Measurements from ENCODE around the gene LRP11.

Gene LRP11

DNA sequence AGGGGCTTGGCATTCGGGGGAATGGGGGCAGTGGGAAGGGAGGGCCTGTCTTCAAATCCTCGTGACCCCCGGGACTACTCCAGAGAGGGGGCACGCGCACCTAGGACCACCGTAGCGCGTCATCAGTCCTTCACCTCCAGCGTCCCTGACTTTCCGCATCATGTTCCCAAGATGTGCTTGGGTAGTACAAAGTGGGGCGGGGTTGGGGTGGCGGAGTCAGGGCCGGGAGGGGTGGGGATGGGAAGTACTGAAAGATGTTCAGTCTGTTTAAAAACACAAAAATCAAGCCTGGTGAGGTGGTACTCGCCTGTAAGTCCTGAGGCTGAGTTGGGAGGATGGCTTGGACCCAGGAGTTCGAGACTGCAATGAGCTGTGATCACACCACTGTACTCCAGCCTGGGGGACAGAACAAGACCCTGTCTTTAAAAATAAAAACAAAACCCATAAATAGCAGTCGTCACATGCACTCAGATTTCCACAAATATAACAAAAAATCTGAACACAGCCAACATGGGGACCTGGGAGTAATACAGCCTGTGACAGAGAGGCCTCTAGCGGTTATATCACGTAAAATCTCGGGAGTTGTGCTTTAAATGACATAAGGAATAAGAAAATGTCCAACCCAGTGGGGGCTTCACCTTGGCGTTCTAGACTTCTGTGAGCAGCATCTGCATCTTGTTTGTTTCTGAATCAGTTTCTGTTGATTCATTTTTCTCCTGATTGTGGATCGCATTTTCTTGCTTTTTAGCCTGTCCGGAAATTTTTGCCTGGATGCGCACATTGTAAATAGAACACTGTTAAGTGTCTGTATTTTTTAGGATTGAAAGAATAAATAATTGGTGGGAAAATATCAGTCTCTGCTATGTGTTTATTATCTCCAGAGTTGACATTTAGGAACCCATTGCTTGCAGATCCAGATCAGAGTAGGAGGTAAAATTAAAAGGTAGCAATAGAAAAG, 698 bp upstream of the LRP11 start (continued):
- TF ChIP-seq ZBTB1 (tag by site-specific recombination; IDR thresholded peaks at IDR 0.05): no peak
- TF ChIP-seq, protein P1, sequence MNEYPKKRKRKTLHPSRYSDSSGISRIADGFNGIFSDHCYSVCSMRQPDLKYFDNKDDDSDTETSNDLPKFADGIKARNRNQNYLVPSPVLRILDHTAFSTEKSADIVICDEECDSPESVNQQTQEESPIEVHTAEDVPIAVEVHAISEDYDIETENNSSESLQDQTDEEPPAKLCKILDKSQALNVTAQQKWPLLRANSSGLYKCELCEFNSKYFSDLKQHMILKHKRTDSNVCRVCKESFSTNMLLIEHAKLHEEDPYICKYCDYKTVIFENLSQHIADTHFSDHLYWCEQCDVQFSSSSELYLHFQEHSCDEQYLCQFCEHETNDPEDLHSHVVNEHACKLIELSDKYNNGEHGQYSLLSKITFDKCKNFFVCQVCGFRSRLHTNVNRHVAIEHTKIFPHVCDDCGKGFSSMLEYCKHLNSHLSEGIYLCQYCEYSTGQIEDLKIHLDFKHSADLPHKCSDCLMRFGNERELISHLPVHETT (tag by site-specific recombination; IDR thresholded peaks at IDR 0.05): 0 out of 2 replicates have a peak, but pooled peaks have one; percentile 53
- TF ChIP-seq ZNF544 (tag by site-specific recombination; IDR thresholded peaks at IDR 0.05): no peak

DNA sequence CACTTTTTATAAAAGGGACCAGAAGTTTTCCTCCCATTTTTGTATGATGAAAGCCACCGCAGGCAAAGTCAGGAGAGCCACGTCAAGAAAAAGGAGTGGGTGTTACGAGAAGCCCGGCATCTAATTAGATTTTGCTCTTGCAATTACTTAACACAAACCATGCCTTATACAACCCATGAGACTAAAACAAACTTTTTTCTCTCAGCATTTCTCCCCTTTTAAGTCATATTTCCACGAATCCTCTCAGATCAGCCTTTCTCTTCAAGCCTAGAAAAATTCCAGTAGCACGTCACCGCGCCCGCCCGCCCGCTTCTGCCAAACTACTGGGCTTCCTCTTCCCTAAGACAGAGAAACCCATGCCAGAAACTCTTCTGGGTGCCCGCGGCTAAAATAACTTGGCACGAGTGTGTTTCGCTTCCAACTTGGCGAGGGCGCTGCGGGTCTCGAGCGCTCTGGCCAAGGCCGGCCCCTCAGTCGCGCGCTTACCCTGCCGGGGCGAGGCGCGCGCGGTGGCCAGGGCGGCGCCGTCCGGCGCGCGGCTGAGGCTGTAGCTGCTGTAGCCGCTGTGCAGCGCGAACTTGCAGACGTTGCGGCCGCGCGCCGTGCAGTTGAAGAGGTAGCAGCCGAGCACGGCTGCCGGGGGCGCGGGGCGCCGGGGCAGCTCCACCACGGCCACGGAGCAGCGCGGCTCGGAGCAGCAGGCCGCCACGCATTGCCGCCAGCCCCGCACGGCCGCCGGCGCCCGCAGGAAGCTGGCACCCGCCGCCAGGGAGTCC, 1.0 kb downstream of the LRP11 start:
- Histone ChIP-seq H3K9me3 (ENCODE audit: control insufficient read depth, insufficient read depth, low read depth, low read length) (no peaks in the 10 kb centered on the region), H3K27ac (ENCODE audit: extremely low read depth, low read depth, low read length) (peak overlapping the region; percentile 93), H3K4me1 (ENCODE audit: control insufficient read depth, insufficient read depth, low read length) (peaks cover 29% of the 10 kb centered on the region), H3K36me3 (ENCODE audit: control insufficient read depth in 2 of 2, insufficient read depth in 1 of 2, low read length in 2 of 2) (peaks cover 0 to 4% of the 10 kb centered on the region in 2 experiments; a peak in 2 of 3 replicates), H3K4me3 (ENCODE audit: low read depth, low read length) (peak overlapping the region; percentile 81)
- ChIA-PET POLR2A (interaction anchor here (0.6 to 3.9 kb wide), 8 partner anchors 8 to 340 kb away, joined by 3 to 17 read pairs (median 4); no protein-coding TSS in a partner anchor), CTCF (interaction anchor here (0.6 to 4.3 kb wide), 6 partner anchors 15 to 1303 kb away, joined by 3 to 56 read pairs (median 3); no protein-coding TSS in a partner anchor)
- no peak for TF ChIP-seq ZNF292 (tag by site-specific recombination; IDR thresholded peaks at IDR 0.05; ENCODE audit: borderline replicate concordance, low read depth)
- TF ChIP-seq, protein P2, sequence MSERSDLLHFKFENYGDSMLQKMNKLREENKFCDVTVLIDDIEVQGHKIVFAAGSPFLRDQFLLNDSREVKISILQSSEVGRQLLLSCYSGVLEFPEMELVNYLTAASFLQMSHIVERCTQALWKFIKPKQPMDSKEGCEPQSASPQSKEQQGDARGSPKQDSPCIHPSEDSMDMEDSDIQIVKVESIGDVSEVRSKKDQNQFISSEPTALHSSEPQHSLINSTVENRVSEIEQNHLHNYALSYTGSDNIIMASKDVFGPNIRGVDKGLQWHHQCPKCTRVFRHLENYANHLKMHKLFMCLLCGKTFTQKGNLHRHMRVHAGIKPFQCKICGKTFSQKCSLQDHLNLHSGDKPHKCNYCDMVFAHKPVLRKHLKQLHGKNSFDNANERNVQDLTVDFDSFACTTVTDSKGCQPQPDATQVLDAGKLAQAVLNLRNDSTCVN (tag by site-specific recombination; optimal IDR thresholded peaks at IDR 0.05): peak; percentile 60
- TF ChIP-seq, protein P3, sequence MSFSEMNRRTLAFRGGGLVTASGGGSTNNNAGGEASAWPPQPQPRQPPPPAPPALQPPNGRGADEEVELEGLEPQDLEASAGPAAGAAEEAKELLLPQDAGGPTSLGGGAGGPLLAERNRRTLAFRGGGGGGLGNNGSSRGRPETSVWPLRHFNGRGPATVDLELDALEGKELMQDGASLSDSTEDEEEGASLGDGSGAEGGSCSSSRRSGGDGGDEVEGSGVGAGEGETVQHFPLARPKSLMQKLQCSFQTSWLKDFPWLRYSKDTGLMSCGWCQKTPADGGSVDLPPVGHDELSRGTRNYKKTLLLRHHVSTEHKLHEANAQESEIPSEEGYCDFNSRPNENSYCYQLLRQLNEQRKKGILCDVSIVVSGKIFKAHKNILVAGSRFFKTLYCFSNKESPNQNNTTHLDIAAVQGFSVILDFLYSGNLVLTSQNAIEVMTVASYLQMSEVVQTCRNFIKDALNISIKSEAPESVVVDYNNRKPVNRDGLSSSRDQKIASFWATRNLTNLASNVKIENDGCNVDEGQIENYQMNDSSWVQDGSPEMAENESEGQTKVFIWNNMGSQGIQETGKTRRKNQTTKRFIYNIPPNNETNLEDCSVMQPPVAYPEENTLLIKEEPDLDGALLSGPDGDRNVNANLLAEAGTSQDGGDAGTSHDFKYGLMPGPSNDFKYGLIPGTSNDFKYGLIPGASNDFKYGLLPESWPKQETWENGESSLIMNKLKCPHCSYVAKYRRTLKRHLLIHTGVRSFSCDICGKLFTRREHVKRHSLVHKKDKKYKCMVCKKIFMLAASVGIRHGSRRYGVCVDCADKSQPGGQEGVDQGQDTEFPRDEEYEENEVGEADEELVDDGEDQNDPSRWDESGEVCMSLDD (tag by site-specific recombination; IDR thresholded peaks at IDR 0.05): no peak
- no peak for TF ChIP-seq ZNF600 (tag by site-specific recombination; IDR thresholded peaks at IDR 0.05)
- TF ChIP-seq, protein P4, sequence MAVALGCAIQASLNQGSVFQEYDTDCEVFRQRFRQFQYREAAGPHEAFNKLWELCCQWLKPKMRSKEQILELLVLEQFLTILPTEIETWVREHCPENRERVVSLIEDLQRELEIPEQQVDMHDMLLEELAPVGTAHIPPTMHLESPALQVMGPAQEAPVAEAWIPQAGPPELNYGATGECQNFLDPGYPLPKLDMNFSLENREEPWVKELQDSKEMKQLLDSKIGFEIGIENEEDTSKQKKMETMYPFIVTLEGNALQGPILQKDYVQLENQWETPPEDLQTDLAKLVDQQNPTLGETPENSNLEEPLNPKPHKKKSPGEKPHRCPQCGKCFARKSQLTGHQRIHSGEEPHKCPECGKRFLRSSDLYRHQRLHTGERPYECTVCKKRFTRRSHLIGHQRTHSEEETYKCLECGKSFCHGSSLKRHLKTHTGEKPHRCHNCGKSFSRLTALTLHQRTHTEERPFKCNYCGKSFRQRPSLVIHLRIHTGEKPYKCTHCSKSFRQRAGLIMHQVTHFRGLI (tag by site-specific recombination; IDR thresholded peaks at IDR 0.05): peak; percentile 39; the same call in 1 of the 2 replicates
- TF ChIP-seq ZNF121 (tag by site-specific recombination; IDR thresholded peaks at IDR 0.05): no peak
- no peak for TF ChIP-seq ZNF341 (tag by site-specific recombination; IDR thresholded peaks at IDR 0.05; ENCODE audit: low read depth)
- TF ChIP-seq, protein P5, sequence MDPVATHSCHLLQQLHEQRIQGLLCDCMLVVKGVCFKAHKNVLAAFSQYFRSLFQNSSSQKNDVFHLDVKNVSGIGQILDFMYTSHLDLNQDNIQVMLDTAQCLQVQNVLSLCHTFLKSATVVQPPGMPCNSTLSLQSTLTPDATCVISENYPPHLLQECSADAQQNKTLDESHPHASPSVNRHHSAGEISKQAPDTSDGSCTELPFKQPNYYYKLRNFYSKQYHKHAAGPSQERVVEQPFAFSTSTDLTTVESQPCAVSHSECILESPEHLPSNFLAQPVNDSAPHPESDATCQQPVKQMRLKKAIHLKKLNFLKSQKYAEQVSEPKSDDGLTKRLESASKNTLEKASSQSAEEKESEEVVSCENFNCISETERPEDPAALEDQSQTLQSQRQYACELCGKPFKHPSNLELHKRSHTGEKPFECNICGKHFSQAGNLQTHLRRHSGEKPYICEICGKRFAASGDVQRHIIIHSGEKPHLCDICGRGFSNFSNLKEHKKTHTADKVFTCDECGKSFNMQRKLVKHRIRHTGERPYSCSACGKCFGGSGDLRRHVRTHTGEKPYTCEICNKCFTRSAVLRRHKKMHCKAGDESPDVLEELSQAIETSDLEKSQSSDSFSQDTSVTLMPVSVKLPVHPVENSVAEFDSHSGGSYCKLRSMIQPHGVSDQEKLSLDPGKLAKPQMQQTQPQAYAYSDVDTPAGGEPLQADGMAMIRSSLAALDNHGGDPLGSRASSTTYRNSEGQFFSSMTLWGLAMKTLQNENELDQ (tag by site-specific recombination; IDR thresholded peaks at IDR 0.05; ENCODE audit: low read depth): no peak
- peak; percentile 59 for TF ChIP-seq OSR2 (tag by site-specific recombination; IDR thresholded peaks at IDR 0.05)
- TF ChIP-seq ZBTB8A (tag by site-specific recombination; IDR thresholded peaks at IDR 0.05): peak; percentile 31; the same call in 1 of the 2 replicates
- TF ChIP-seq WT1 (tag by site-specific recombination; IDR thresholded peaks at IDR 0.05): no peak
- TF ChIP-seq SP2 (tag by site-specific recombination; IDR thresholded peaks at IDR 0.05): no peak
- no peak for TF ChIP-seq GLIS1 (tag by site-specific recombination; IDR thresholded peaks at IDR 0.05)
- TF ChIP-seq KLF8 (tag by site-specific recombination; IDR thresholded peaks at IDR 0.05): peak; percentile 29; the same call in 1 of the 2 replicates
- TF ChIP-seq, protein P6, sequence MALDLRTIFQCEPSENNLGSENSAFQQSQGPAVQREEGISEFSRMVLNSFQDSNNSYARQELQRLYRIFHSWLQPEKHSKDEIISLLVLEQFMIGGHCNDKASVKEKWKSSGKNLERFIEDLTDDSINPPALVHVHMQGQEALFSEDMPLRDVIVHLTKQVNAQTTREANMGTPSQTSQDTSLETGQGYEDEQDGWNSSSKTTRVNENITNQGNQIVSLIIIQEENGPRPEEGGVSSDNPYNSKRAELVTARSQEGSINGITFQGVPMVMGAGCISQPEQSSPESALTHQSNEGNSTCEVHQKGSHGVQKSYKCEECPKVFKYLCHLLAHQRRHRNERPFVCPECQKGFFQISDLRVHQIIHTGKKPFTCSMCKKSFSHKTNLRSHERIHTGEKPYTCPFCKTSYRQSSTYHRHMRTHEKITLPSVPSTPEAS (tag by site-specific recombination; IDR thresholded peaks at IDR 0.05): no peak
- TF ChIP-seq, protein P7, sequence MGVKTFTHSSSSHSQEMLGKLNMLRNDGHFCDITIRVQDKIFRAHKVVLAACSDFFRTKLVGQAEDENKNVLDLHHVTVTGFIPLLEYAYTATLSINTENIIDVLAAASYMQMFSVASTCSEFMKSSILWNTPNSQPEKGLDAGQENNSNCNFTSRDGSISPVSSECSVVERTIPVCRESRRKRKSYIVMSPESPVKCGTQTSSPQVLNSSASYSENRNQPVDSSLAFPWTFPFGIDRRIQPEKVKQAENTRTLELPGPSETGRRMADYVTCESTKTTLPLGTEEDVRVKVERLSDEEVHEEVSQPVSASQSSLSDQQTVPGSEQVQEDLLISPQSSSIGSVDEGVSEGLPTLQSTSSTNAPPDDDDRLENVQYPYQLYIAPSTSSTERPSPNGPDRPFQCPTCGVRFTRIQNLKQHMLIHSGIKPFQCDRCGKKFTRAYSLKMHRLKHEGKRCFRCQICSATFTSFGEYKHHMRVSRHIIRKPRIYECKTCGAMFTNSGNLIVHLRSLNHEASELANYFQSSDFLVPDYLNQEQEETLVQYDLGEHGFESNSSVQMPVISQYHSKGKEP (tag by site-specific recombination; IDR thresholded peaks at IDR 0.05): 0 out of 2 replicates have a peak, but pooled peaks have one; percentile 21

Measured in HEK293 (cell line).